Vagina (tissue), 2 donors: ENCODE results near the gene ELMOD2. TPM values are rescaled to one million over a fixed set of nuclear protein-coding genes. Genes with fewer than 3 reads are reported as not detected.

Source experiments
- DNase-seq, 2 donors: peaks; one replicate each; pipeline ENCODE4 v3.0.0-alpha.2; 2017; ENCODE audit errors: extremely low spot score in 2 of 2
- H3K27ac ChIP-seq: fragments of 200-600 bp; sonication (generic); one replicate; pipeline ENCODE4 v1.5.1; 2019
- H3K27me3 ChIP-seq: fragments of 200-600 bp; sonication (generic); one replicate; pipeline ENCODE4 v1.5.1; 2019
- H3K36me3 ChIP-seq, 2 donors: fragments of 200-600 bp; sonication (generic); one replicate each; pipeline ENCODE4 v1.5.1; 2017 to 2019
- H3K4me1 ChIP-seq: fragments of 200-600 bp; sonication (generic); one replicate; pipeline ENCODE4 v1.5.1; 2019
- H3K4me3 ChIP-seq, 2 donors: fragments of 200-600 bp; sonication (generic); 1 replicate in 1 of 2; 2 replicates in 1 of 2; pipeline ENCODE4 v1.5.1; 2016 to 2019
- H3K9me3 ChIP-seq: fragments of 200-600 bp; sonication (generic); one replicate; pipeline ENCODE4 v1.5.1; 2019
- CTCF ChIP-seq, 3 experiments: fragments of 450-650 bp in 2 of 3; fragments of 200-600 bp in 1 of 3; sonication (generic) in 1 of 3; IDR thresholded peaks; one replicate each; pipeline ENCODE4 v1.5.1; 2017 to 2019; ENCODE audit warnings: antibody characterized with exemption in 3 of 3, mild to moderate bottlenecking in 2 of 3, moderate library complexity in 2 of 3
- POLR2A ChIP-seq, 2 donors: fragments of 450-650 bp; IDR thresholded peaks; one replicate each; pipeline ENCODE4 v1.6.1; 2017; ENCODE audit warnings: antibody characterized with exemption in 2 of 2, mild to moderate bottlenecking in 2 of 2, moderate library complexity in 2 of 2
- POLR2AphosphoS5 ChIP-seq, 2 donors: sonication (generic); formaldehyde crosslinking; IDR thresholded peaks; one replicate each; pipeline ENCODE4 v1.9.0; 2017; ENCODE audit warnings: antibody characterized with exemption in 2 of 2, mild to moderate bottlenecking in 2 of 2, low read depth in 1 of 2; ENCODE audit not compliant: insufficient read depth in 1 of 2
- intact Hi-C: fragments of 100-400 bp; cut with DNase I; formaldehyde crosslinking; loops from one replicate; pipeline ENCODE4 v1.15.1; 2023
- total RNA-seq: library from RNA; depleted of rRNA; stranded (reverse); fragments of >200 nt; gene quantifications from one replicate; pipeline ENCODE4 v1.2.3, GENCODE V29; 2016

ELMOD2 gene
- total RNA-seq, 1 donor from 2014 or later = 15.7 TPM

- no peak for DNase-seq
- H3K27me3 ChIP-seq = no peaks in the 10 kb centered on the region
- TF ChIP-seq POLR2AphosphoS5 (IDR thresholded peaks at IDR 0.05; ENCODE audit: insufficient read depth in 1 of 2, low read depth in 1 of 2) = no peak
- H3K4me1 ChIP-seq = no peaks in the 10 kb centered on the region
- intact Hi-C loops = no loop called here
- H3K36me3 ChIP-seq = no peaks in the 10 kb centered on the region
- H3K9me3 ChIP-seq = peaks cover 6% of the 10 kb centered on the region
- H3K4me3 ChIP-seq = no peak overlapping the region
- H3K27ac ChIP-seq = no peak overlapping the region
Measured at GRCh38 chr4:140575489-140575888, 51.5 kb downstream of the ELMOD2 start.

GRCh38 chr4:140579278-140579677 is 55.3 kb downstream of the ELMOD2 start:
- intact Hi-C loops = no loop called here
- Histone ChIP-seq H3K27ac (no peak overlapping the region), H3K9me3 (no peaks in the 10 kb centered on the region), H3K4me3 (no peak overlapping the region), H3K36me3 (no peaks in the 10 kb centered on the region), H3K27me3 (no peaks in the 10 kb centered on the region), H3K4me1 (no peaks in the 10 kb centered on the region)
- DNase-seq = no peak
- no peak for TF ChIP-seq POLR2A (IDR thresholded peaks at IDR 0.05)
- TF ChIP-seq POLR2AphosphoS5 (IDR thresholded peaks at IDR 0.05; ENCODE audit: insufficient read depth in 1 of 2, low read depth in 1 of 2) = no peak
- no peak for TF ChIP-seq CTCF (IDR thresholded peaks at IDR 0.05)

GRCh38 chr4:140581078-140581477 is 57.1 kb downstream of the ELMOD2 start:
- Histone ChIP-seq H3K27ac (no peak overlapping the region), H3K27me3 (no peaks in the 10 kb centered on the region), H3K9me3 (no peaks in the 10 kb centered on the region), H3K4me1 (no peaks in the 10 kb centered on the region), H3K36me3 (no peaks in the 10 kb centered on the region), H3K4me3 (no peak overlapping the region)
- no peak for TF ChIP-seq POLR2AphosphoS5 (IDR thresholded peaks at IDR 0.05; ENCODE audit: insufficient read depth in 1 of 2, low read depth in 1 of 2)
- no peak for TF ChIP-seq CTCF (IDR thresholded peaks at IDR 0.05)
- no peak for TF ChIP-seq POLR2A (IDR thresholded peaks at IDR 0.05)
- no peak for DNase-seq
- intact Hi-C loops = no loop called here

- H3K4me3 ChIP-seq = no peak overlapping the region
- no peaks in the 10 kb centered on the region for H3K4me1 ChIP-seq
- H3K27ac ChIP-seq = no peak overlapping the region
- no peaks in the 10 kb centered on the region for H3K27me3 ChIP-seq
- TF ChIP-seq POLR2A (IDR thresholded peaks at IDR 0.05) (no peak), POLR2AphosphoS5 (IDR thresholded peaks at IDR 0.05; ENCODE audit: insufficient read depth in 1 of 2, low read depth in 1 of 2) (no peak), CTCF (IDR thresholded peaks at IDR 0.05) (no peak)
- DNase-seq = no peak
- no peaks in the 10 kb centered on the region for H3K9me3 ChIP-seq
- H3K36me3 ChIP-seq = no peaks in the 10 kb centered on the region
- intact Hi-C loops = no loop called here
Measured at GRCh38 chr4:140584439-140584838, 60.5 kb downstream of the ELMOD2 start.

GRCh38 chr4:140595065-140595464 is 71.1 kb downstream of the ELMOD2 start:
- DNase-seq = no peak
- intact Hi-C loops = no loop called here
- no peak overlapping the region for H3K4me3 ChIP-seq
- no peaks in the 10 kb centered on the region for H3K27me3 ChIP-seq
- TF ChIP-seq POLR2A (IDR thresholded peaks at IDR 0.05) (no peak), POLR2AphosphoS5 (IDR thresholded peaks at IDR 0.05; ENCODE audit: insufficient read depth in 1 of 2, low read depth in 1 of 2) (no peak), CTCF (IDR thresholded peaks at IDR 0.05) (no peak)
- no peaks in the 10 kb centered on the region for H3K9me3 ChIP-seq
- no peaks in the 10 kb centered on the region for H3K4me1 ChIP-seq
- H3K36me3 ChIP-seq = no peaks in the 10 kb centered on the region
- no peak overlapping the region for H3K27ac ChIP-seq

GRCh38 chr4:140600408-140600807 is 76.4 kb downstream of the ELMOD2 start:
- intact Hi-C loops = no loop called here
- no peaks in the 10 kb centered on the region for H3K4me1 ChIP-seq
- no peaks in the 10 kb centered on the region for H3K27me3 ChIP-seq
- DNase-seq = no peak
- H3K4me3 ChIP-seq = no peak overlapping the region
- no peaks in the 10 kb centered on the region for H3K9me3 ChIP-seq
- H3K27ac ChIP-seq = no peak overlapping the region
- TF ChIP-seq CTCF (IDR thresholded peaks at IDR 0.05) = no peak
- TF ChIP-seq POLR2AphosphoS5 (IDR thresholded peaks at IDR 0.05; ENCODE audit: insufficient read depth in 1 of 2, low read depth in 1 of 2) = no peak
- TF ChIP-seq POLR2A (IDR thresholded peaks at IDR 0.05) = no peak
- no peaks in the 10 kb centered on the region for H3K36me3 ChIP-seq
